Hematopoietic multipotent progenitor cell treated with erythropoietin and hydrocortisone succinate and interleukin-3 and kit ligand, for 8 days (in vitro differentiated cells): Measurements from ENCODE around the gene ALKBH5.

Experiments
- DNase-seq: peaks from one replicate; pipeline ENCODE4 v3.0.0-alpha.2; 2015

The ALKBH5 gene

GRCh38 chr17:18183334-18184142 lies at the start of gene ALKBH5:
TSS of gene ALKBH5 (plus strand) at chr17:18183828. CDS start at chr17:18184244, 416 bp downstream.
- peak; percentile 100 for DNase-seq

- DNase-seq: no peak
Measured at GRCh38 chr17:18136357-18136756, 47.3 kb upstream of the ALKBH5 start.

GRCh38 chr17:18138065-18138749 lies 45.4 kb upstream of the ALKBH5 start:
- DNase-seq: no peak

- DNase-seq: no peak
Measured at GRCh38 chr17:18139092-18139491, 44.5 kb upstream of the ALKBH5 start.

- DNase-seq: no peak
Measured at GRCh38 chr17:18139498-18139897, 44.1 kb upstream of the ALKBH5 start.

GRCh38 chr17:18139949-18140348 lies 43.7 kb upstream of the ALKBH5 start:
- DNase-seq: peak; percentile 23

- DNase-seq: no peak
Measured at GRCh38 chr17:18140648-18141047, 43.0 kb upstream of the ALKBH5 start.

- peak; percentile 77 for DNase-seq
Measured at GRCh38 chr17:18141210-18141803, 42.3 kb upstream of the ALKBH5 start.

- no peak for DNase-seq
Measured at GRCh38 chr17:18142417-18142816, 41.2 kb upstream of the ALKBH5 start.

- DNase-seq: peak; percentile 50
Measured at GRCh38 chr17:18143044-18143936, 40.3 kb upstream of the ALKBH5 start.

GRCh38 chr17:18144261-18144660 lies 39.4 kb upstream of the ALKBH5 start:
- DNase-seq: no peak

- DNase-seq: no peak
Measured at GRCh38 chr17:18144855-18145254, 38.8 kb upstream of the ALKBH5 start.

- DNase-seq: no peak
Measured at GRCh38 chr17:18145811-18146210, 37.8 kb upstream of the ALKBH5 start.

- no peak for DNase-seq
Measured at GRCh38 chr17:18146259-18146658, 37.4 kb upstream of the ALKBH5 start.

GRCh38 chr17:18146980-18147379 lies 36.6 kb upstream of the ALKBH5 start:
- DNase-seq: no peak

- DNase-seq: no peak
Measured at GRCh38 chr17:18148586-18148985, 35.0 kb upstream of the ALKBH5 start.

- DNase-seq: no peak
Measured at GRCh38 chr17:18151290-18151689, 32.3 kb upstream of the ALKBH5 start.

GRCh38 chr17:18155179-18155578 lies 28.4 kb upstream of the ALKBH5 start:
- DNase-seq: no peak

- DNase-seq: no peak
Measured at GRCh38 chr17:18156171-18156975, 27.3 kb upstream of the ALKBH5 start.

- no peak for DNase-seq
Measured at GRCh38 chr17:18156976-18157280, 26.7 kb upstream of the ALKBH5 start.

GRCh38 chr17:18157354-18157985 lies 26.2 kb upstream of the ALKBH5 start:
- no peak for DNase-seq
